AG04450 (cell line): ENCODE results near the gene ERFL. TPM values are rescaled to one million over a fixed set of nuclear protein-coding genes. Genes with fewer than 3 reads are reported as not detected.

ENCODE experiments used
- CTCF ChIA-PET: fragments of 300-600, 350-600 bp; formaldehyde crosslinking; extraction: SDS; loops from one replicate; lab custom pipeline; 2022; ENCODE audit warnings: antibody characterized with exemption, inconsistent platforms; lab: Charles Lee
- POLR2A ChIA-PET: fragments of 350-600 bp; formaldehyde crosslinking; extraction: SDS; loops from one replicate; lab custom pipeline; 2021; ENCODE audit warnings: antibody characterized with exemption, inconsistent platforms; lab: Yijun Ruan, JAX
- DNase-seq: peaks from one replicate; pipeline ENCODE4 v3.0.0-alpha.2; 2011; ENCODE audit warnings: low read depth, low spot score
- H3K27ac ChIP-seq: one replicate; pipeline ENCODE4 v1.5.1; 2012; ENCODE audit warnings: low read depth, low read length, control low read depth
- H3K27me3 ChIP-seq: one replicate; pipeline ENCODE4 v1.6.0; 2012; ENCODE audit warnings: low read length; ENCODE audit not compliant: control insufficient read depth, insufficient read depth
- H3K4me3 ChIP-seq: 2 replicates; pipeline ENCODE4 v1.5.1; 2011; ENCODE audit warnings: mild to moderate bottlenecking, low read depth, low read length, control low read depth
- H3K9me3 ChIP-seq: 2 replicates; pipeline ENCODE4 v1.5.1; 2012; ENCODE audit warnings: low read length; ENCODE audit not compliant: control insufficient read depth, insufficient read depth
- polyA plus RNA-seq: library from polyadenylated mRNA; depleted of rRNA; stranded (reverse); fragments of >200 nt; gene quantifications from 2 replicates; pipeline ENCODE4 v1.2.3, GENCODE V29; 2011
- TF ChIP-seq, protein P1 (sequence below): IDR thresholded peaks from 2 replicates; pipeline ENCODE4 v1.5.1; 2011; ENCODE audit warnings: low read depth, low read length, control low read depth, inconsistent platforms

The ERFL gene
- polyA plus RNA-seq, 1 experiment: not detected

DNA sequence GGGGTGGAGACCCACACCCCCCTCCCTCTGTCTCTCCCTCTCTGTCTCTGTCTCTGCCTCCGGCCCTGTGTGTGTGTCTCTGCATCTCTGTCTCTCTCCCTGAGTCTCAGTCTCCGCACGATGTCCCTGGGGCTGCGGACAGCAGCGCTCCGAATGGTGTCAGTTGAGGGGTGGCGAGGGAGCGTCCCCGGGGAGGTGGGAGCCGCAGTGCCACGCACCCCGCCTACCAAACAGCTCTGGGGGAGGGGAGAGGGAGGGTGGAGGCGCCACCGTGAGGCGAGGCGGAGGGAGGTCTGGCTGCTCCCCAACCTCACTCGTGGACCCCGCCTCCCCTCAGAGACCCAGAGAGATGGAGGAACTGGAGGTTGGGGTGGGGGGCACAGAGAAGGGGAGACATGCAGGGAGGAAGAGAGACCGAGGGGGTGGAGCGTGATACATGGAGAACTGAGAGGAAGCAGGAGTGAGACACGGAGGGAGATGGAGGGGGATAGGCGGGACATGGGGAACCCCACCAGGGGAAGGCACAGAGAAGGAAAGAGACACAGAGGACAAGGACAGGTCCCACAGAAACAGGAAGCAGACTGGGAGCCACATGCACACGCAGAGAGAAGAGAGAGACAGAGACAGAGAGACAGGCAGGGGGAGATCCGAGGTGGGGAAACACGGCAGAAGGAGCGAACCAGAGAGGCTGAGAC, 7.2 kb downstream of the ERFL start:
- Histone ChIP-seq H3K9me3 (peaks cover 5% of the 10 kb centered on the region), H3K27ac (no peak overlapping the region), H3K4me3 (no peak overlapping the region), H3K27me3 (peaks cover 65% of the 10 kb centered on the region)
- CTCF ChIA-PET: no interaction called here
- DNase-seq: no peak
- TF ChIP-seq, protein P1, sequence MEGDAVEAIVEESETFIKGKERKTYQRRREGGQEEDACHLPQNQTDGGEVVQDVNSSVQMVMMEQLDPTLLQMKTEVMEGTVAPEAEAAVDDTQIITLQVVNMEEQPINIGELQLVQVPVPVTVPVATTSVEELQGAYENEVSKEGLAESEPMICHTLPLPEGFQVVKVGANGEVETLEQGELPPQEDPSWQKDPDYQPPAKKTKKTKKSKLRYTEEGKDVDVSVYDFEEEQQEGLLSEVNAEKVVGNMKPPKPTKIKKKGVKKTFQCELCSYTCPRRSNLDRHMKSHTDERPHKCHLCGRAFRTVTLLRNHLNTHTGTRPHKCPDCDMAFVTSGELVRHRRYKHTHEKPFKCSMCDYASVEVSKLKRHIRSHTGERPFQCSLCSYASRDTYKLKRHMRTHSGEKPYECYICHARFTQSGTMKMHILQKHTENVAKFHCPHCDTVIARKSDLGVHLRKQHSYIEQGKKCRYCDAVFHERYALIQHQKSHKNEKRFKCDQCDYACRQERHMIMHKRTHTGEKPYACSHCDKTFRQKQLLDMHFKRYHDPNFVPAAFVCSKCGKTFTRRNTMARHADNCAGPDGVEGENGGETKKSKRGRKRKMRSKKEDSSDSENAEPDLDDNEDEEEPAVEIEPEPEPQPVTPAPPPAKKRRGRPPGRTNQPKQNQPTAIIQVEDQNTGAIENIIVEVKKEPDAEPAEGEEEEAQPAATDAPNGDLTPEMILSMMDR: no peak
- POLR2A ChIA-PET: no interaction called here

DNA sequence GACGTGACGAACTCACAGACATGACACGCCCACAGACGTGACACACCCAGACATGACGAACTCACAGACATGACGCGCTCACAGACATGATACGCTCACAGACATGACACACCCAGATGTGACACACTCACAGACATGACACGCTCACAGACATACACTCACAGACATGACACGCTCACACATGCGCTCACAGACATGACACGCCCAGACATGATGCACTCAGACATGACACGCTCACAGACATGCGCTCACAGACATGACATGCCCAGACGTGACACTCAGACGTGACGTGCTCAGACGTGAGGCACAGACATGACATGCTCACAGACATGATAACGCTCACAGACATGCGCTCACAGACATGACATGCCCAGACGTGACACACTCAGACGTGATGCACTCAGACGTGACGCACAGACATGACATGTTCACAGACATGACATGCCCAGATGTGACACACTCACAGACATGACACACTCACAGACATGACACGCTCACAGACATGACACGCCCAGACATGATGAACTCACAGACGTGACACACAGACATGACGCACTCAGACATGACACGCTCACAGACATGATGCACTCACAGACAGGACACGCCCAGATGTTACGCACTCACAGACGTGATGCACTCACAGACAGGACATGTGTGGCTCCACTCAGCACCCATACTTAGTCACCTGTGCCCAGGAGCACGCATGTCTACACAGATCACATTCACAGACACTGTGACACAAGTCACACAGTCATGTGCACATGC, 8.1 kb downstream of the ERFL start:
- CTCF ChIA-PET: no interaction called here

DNA sequence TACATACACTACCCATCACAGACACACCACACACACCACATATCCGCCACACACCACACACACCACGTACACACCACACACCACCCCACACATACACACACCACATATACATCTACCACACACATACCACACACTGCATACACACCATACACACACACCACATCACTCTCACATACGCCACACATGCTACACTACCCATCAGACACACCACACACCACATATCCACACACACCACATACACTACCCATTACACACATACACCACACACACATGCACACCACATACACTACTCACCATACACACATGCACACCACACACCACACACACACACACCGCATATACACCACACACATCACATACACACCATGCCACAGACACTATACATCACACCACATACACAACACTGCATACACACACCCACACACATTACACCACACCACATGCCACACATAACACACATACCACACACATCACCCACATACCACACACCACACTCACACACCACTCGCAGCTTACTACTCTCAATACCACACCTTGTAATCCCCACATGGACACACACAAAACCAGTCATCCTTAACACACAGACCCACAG, 9.5 kb downstream of the ERFL start:
- Histone ChIP-seq H3K9me3 (peaks cover 5% of the 10 kb centered on the region), H3K4me3 (no peak overlapping the region), H3K27ac (no peak overlapping the region), H3K27me3 (peaks cover 77% of the 10 kb centered on the region)
- ChIA-PET POLR2A (interaction anchor here (0.9 kb wide), 1 partner anchor 10 kb away, joined by 3 read pairs; no protein-coding TSS in a partner anchor), CTCF (no interaction called here)
- TF ChIP-seq, protein P1: no peak
- DNase-seq: no peak

More for the DNA sequence above, 8.1 kb downstream of the ERFL start:
- Histone ChIP-seq H3K27ac (no peak overlapping the region), H3K27me3 (peaks cover 69% of the 10 kb centered on the region), H3K4me3 (no peak overlapping the region), H3K9me3 (peaks cover 5% of the 10 kb centered on the region)
- POLR2A ChIA-PET: no interaction called here
- TF ChIP-seq, protein P1: no peak
- no peak for DNase-seq

DNA sequence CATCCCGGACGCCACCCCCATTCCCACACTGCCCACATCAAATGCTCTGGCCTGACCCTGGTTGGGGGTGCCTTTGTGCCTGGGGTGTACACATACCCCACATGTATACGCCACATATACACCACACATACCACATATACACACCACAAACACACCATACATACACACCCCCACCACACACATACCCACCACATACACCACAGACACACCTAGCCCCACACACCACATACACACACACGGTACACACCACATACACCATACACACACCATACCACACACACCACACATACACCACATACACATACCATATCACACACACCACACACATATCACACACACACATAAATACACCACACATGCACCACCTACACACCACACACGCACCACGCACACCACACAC, 10.2 kb downstream of the ERFL start:
- H3K9me3 ChIP-seq: peaks cover 5% of the 10 kb centered on the region
- H3K27me3 ChIP-seq: peaks cover 79% of the 10 kb centered on the region
- H3K4me3 ChIP-seq: no peak overlapping the region
- no peak overlapping the region for H3K27ac ChIP-seq
- ChIA-PET POLR2A (no interaction called here), CTCF (no interaction called here)
- TF ChIP-seq, protein P1: no peak
- DNase-seq: no peak

DNA sequence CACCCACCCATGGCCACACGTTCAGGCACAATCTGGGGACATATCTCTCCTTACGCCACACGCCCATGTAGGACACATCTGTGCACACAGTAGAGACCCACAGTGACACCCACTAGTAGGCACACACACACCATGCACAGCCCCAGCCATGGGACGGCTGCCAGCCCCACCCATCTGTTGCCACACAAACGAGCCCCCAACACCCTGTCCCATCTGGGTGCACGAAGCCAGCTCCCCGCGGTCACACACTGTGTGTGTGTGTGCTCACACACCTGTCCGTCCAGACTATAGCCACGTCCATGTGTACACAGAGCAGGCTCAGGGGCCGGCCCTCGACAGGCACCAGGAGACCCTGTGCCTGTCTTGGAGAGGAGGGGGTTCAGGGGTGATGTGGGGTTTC, 10.6 kb downstream of the ERFL start:
- TF ChIP-seq, protein P1: no peak
- Histone ChIP-seq H3K27me3 (peaks cover 78% of the 10 kb centered on the region), H3K4me3 (no peak overlapping the region), H3K9me3 (peaks cover 5% of the 10 kb centered on the region), H3K27ac (no peak overlapping the region)
- no peak for DNase-seq
- ChIA-PET CTCF (no interaction called here), POLR2A (no interaction called here)
